ENCODE data around the gene DCC. TPM values are rescaled to one million over a fixed set of nuclear protein-coding genes. Genes with fewer than 3 reads are reported as not detected.

The DCC gene
- total and polyA plus RNA-seq, 2 donors (not counting 1 experiment from before 2014, with no cell fraction given) = not detected

DNA sequence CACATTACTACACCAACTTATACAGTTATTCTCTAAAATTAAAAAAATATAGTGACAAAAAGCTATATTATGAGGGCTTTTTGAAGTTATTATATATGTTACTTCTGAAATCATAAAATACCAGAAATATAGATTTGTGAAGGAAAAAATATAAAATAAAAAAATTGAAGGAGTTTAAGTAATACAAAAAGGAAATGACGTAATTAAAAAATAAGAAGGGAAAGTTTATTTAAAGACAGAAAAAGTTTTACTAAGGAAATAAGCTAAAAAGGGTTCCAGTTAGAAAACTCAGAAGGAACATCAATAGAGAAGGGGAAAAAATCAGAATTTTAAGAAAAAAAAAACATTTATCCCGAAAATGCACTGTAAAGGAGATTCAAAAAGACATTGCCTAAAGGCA is 1187.4 kb downstream of the DCC start:
- H3K9me3 Mint-ChIP-seq (ENCODE audit: insufficient read depth) = no peaks in the 10 kb centered on the region
- H3K27ac ChIP-seq (ENCODE audit: low read length in 2 of 2) = no peak overlapping the region
- TF ChIP-seq EZH2 (IDR thresholded peaks at IDR 0.05; ENCODE audit: borderline replicate concordance, insufficient read depth, low read depth, low read length, poor library complexity, severe bottlenecking) = no peak
- TF ChIP-seq, protein P1, sequence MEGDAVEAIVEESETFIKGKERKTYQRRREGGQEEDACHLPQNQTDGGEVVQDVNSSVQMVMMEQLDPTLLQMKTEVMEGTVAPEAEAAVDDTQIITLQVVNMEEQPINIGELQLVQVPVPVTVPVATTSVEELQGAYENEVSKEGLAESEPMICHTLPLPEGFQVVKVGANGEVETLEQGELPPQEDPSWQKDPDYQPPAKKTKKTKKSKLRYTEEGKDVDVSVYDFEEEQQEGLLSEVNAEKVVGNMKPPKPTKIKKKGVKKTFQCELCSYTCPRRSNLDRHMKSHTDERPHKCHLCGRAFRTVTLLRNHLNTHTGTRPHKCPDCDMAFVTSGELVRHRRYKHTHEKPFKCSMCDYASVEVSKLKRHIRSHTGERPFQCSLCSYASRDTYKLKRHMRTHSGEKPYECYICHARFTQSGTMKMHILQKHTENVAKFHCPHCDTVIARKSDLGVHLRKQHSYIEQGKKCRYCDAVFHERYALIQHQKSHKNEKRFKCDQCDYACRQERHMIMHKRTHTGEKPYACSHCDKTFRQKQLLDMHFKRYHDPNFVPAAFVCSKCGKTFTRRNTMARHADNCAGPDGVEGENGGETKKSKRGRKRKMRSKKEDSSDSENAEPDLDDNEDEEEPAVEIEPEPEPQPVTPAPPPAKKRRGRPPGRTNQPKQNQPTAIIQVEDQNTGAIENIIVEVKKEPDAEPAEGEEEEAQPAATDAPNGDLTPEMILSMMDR (IDR thresholded peaks at IDR 0.05) = no peak
- no peaks in the 10 kb centered on the region for H3K4me1 ChIP-seq (ENCODE audit: control insufficient read depth in 2 of 2, insufficient read depth in 2 of 2, low read length in 2 of 2)
- no peak overlapping the region for H3K9ac ChIP-seq (ENCODE audit: low read length)
- no peak overlapping the region for H2AFZ ChIP-seq (ENCODE audit: insufficient read depth, low read depth, low read length, poor library complexity, severe bottlenecking)
- no peak overlapping the region for H3K27ac Mint-ChIP-seq
- H3K79me2 ChIP-seq (ENCODE audit: control insufficient read depth, insufficient read depth, low read length) = no peaks in the 10 kb centered on the region
- POLR2A ChIA-PET = no interaction called here
- no peaks in the 10 kb centered on the region for H3K9me3 ChIP-seq (ENCODE audit: control extremely low read depth in 1 of 3, control insufficient read depth in 2 of 3, insufficient read depth in 1 of 3, low read length in 2 of 3)
- DNase-seq (no peak), ATAC-seq (ENCODE audit: low read depth) (no peak)
- H3K27me3 Mint-ChIP-seq = no peaks in the 10 kb centered on the region
- no peaks in the 10 kb centered on the region for H3K4me1 Mint-ChIP-seq
- WGBS (ENCODE audit: insufficient coverage) = no CpG with 5 or more reads among the region's 2 CpGs
- no peaks in the 10 kb centered on the region for H4K20me1 ChIP-seq (ENCODE audit: control insufficient read depth, insufficient read depth, low read length, poor library complexity, severe bottlenecking)
- no peak overlapping the region for H3K4me2 ChIP-seq (replicated peaks; ENCODE audit: low read depth, low read length, poor library complexity, severe bottlenecking)
- intact Hi-C loops (cut with micrococcal nuclease) = no loop called here
- no peaks in the 10 kb centered on the region for H3K27me3 ChIP-seq (replicated peaks in 1 of 4; ENCODE audit: control extremely low read depth in 1 of 4, control insufficient read depth in 3 of 4, insufficient read depth in 4 of 4, low read length in 3 of 4)
- H3K36me3 ChIP-seq (replicated peaks in 1 of 2; ENCODE audit: control extremely low read depth in 1 of 2, control insufficient read depth in 1 of 2, extremely low read depth in 1 of 2, insufficient read depth in 2 of 2, low read length in 1 of 2) = no peaks in the 10 kb centered on the region
- H3K4me3 ChIP-seq (ENCODE audit: control extremely low read depth in 1 of 5, extremely low read depth in 1 of 5, insufficient read depth in 1 of 5, low read depth in 2 of 5, low read length in 4 of 5) = no peak overlapping the region
- H3K4me3 Mint-ChIP-seq = no peak overlapping the region
- CTCF ChIA-PET = no interaction called here

DNA sequence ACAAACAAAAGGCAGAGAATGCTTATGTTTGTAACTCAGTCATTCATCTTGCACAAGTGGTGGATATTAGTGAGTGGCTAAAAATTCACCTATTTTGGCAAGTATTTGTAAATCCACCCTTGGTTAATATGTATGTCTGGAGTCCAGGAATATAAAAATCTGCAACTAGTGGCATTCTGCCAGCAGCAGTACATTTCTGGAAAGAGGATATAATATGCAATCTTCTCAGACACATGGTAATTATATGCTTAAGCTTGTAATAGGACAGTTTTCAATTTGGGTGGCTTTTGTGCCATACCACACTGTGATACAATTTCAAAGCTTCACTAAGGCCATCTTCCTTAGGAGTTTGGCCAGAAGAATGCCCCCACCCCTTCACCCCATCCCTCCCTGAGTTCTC is 1191.2 kb downstream of the DCC start:
- Histone ChIP-seq H3K36me3 (replicated peaks in 1 of 2; ENCODE audit: control extremely low read depth in 1 of 2, control insufficient read depth in 1 of 2, extremely low read depth in 1 of 2, insufficient read depth in 2 of 2, low read length in 1 of 2) (no peaks in the 10 kb centered on the region), H3K79me2 (ENCODE audit: control insufficient read depth, insufficient read depth, low read length) (no peaks in the 10 kb centered on the region), H3K4me2 (replicated peaks; ENCODE audit: low read depth, low read length, poor library complexity, severe bottlenecking) (no peak overlapping the region), H3K27me3 (replicated peaks in 1 of 4; ENCODE audit: control extremely low read depth in 1 of 4, control insufficient read depth in 3 of 4, insufficient read depth in 4 of 4, low read length in 3 of 4) (no peaks in the 10 kb centered on the region), H4K20me1 (ENCODE audit: control insufficient read depth, insufficient read depth, low read length, poor library complexity, severe bottlenecking) (no peaks in the 10 kb centered on the region), H3K4me3 (ENCODE audit: control extremely low read depth in 1 of 5, extremely low read depth in 1 of 5, insufficient read depth in 1 of 5, low read depth in 2 of 5, low read length in 4 of 5) (no peak overlapping the region), H2AFZ (ENCODE audit: insufficient read depth, low read depth, low read length, poor library complexity, severe bottlenecking) (no peak overlapping the region), H3K9ac (ENCODE audit: low read length) (no peak overlapping the region), H3K27ac (ENCODE audit: low read length in 2 of 2) (no peak overlapping the region), H3K9me3 (ENCODE audit: control extremely low read depth in 1 of 3, control insufficient read depth in 2 of 3, insufficient read depth in 1 of 3, low read length in 2 of 3) (no peaks in the 10 kb centered on the region), H3K4me1 (ENCODE audit: control insufficient read depth in 2 of 2, insufficient read depth in 2 of 2, low read length in 2 of 2) (no peaks in the 10 kb centered on the region)
- H3K27me3 Mint-ChIP-seq = no peaks in the 10 kb centered on the region
- DNase-seq (no peak), ATAC-seq (ENCODE audit: low read depth) (no peak)
- H3K9me3 Mint-ChIP-seq (ENCODE audit: insufficient read depth) = no peaks in the 10 kb centered on the region
- POLR2A ChIA-PET = no interaction called here
- no peak overlapping the region for H3K4me3 Mint-ChIP-seq
- H3K4me1 Mint-ChIP-seq = no peaks in the 10 kb centered on the region
- intact Hi-C loops (cut with micrococcal nuclease) = no loop called here
- TF ChIP-seq EZH2 (IDR thresholded peaks at IDR 0.05; ENCODE audit: borderline replicate concordance, insufficient read depth, low read depth, low read length, poor library complexity, severe bottlenecking) = no peak
- TF ChIP-seq, protein P1 (IDR thresholded peaks at IDR 0.05) = no peak
- CTCF ChIA-PET = no interaction called here
- no peak overlapping the region for H3K27ac Mint-ChIP-seq

Data from B cell (primary cell).